NCI-H446 (cell line): ENCODE data around the gene RPL31.

Experiments used
- DNase-seq, 2 experiments: peaks; one replicate each; lab custom pipeline; 2025; lab: John Stamatoyannopoulos, UW

The RPL31 gene

DNA sequence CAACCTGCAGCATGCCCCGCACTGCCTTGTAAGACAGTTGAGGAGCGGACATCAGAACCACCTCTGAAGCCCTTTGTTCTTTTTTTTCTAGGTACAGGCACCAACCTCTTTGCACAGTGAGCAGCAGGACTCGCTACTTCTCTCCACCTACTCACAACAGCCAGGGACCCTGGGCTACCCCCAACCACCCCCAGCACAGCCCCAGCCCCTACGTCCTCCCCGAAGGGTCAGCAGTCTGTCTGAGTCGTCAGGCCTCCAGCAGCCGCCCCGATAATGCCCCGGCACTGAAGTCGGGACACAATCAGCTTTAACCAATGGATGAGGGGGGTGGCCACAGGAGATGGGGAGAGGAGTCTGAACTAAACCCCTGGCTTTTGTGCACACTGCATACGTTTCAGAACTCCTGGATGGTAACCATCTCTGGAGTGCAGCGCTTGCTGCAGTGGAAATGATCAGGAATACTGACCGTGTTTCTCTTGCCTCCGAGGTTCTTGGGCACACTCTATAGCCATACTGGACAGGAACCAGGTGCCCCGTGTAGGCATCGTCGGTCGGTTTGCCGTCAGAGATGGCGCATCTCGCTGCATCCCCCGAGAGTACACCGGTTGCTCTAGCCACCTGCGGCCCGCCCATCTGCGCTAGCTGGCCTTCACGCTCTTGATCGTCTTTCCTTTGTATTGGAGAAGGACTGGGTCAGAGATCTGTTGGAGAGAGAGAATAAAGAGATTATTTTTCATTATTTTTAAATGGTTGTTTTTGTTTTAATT is 6.6 kb upstream of the RPL31 start:
- no peak for DNase-seq

DNA sequence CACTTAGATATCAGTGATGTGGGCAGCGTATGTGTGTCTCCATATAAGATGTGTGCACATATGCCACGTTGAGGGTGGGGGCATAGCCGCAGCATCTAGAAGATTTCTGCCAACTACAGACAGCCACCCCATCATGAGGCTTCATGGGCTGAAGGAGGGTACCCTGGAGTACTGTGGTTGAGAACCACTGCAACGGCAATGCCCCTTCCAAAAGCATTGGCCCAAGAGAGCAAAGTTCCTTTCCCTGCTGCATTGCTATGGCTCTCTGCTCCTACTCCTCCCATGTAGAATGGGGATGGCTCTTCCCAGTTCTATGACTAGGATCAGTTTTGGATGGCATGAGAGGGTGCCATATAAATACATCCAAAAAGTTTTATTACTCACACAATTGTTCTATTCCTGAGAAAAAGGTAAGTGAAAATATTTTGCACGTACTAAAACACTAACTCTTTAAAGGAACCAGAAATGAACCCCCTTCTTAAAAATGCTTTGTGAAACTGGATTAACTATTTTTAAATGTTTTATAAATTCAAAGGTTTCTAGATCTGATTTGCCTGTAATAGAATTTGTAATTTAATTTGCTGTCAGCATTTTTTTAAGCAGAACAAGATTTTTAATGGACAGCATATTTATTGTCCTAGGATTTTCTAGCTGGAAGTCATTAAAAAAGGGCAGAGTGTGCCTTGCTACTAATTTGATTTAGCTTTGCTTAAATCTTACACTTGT is 4.4 kb upstream of the RPL31 start:
- no peak for DNase-seq

DNA sequence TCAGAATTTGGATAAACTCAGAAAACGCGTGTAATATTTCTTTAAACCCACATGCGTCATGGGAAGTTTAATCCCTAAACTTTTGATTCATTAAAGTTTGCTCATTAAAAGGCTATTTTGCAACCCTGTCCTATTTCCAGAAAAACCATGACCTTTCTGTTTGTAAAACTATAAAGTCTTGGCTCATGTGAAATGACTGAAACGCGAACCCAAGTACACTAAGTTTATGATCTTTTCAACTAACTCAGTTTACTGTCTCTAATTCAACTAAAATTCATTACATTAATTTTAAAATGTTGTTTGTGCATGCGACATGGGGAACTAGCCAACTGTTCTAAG is 3.9 kb upstream of the RPL31 start:
- no peak for DNase-seq

DNA sequence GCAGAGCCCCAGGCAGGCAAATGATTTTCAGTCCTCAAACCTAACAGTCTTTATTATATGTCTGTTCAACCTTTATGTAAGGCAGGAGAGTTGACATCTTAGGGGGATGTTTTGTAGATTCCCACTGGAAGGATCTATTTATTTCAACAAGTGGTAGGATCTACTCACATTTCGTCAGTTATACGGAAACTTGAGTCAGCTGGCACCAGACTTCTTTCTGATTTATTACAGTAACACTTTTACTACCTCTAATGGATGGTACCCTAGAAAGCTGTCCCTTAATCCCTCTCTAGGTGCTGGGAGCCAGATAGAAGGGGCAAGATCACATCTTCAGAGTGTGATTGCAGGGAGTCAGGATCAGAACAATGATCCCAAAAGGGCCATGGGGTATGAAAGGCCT is 2.1 kb upstream of the RPL31 start:
- DNase-seq, result no peak

DNA sequence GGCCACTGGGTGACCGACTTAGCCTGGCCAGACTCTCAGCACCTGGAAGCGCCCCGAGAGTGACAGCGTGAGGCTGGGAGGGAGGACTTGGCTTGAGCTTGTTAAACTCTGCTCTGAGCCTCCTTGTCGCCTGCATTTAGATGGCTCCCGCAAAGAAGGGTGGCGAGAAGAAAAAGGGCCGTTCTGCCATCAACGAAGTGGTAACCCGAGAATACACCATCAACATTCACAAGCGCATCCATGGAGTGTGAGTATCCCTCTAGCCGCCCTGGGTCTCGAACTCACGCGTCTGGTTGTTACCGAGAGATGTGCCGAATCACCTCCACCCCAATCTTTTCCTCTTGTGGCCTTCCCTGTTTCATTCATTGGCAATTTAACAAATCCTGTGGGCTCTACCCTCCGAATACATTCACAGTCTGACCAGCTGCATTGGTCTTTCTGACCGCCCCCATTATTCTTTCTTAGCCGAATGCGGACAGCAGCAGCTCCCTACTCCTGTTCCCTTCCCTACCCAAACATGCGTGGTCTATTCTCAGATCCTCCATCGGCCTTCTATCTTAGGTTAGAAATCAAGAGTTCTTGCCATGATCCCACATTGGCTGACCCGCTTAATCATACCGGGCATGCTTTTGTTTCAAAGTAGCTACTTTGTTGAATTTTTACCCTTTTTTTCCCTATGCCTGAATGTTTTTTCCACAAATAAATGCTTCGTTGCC is 631 bp downstream of the RPL31 start:
- DNase-seq, result no peak

DNA sequence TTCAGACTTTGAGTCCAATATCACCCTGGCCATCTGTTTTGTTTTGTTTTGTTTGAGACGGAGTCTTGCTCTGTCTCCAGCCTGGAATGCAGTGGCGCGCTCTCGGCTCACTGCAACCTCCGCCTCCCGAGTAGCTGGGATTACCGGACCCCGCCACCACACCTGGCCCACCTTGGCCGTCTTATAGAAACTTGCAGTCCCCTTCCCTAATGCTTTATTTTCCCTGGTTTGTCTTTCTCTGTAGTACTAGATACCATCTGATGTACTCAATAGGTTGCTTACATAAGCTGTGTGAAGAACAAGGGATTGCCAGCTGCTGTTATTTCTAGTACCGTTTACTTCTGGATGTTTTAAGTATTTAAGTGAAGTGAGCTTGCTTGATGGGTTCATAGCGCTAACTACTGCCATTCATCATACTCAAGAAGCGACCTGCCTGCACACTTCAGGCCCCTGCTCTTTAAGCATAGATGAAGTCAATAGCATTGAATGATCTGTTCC is 1.2 kb downstream of the RPL31 start:
- no peak for DNase-seq

DNA sequence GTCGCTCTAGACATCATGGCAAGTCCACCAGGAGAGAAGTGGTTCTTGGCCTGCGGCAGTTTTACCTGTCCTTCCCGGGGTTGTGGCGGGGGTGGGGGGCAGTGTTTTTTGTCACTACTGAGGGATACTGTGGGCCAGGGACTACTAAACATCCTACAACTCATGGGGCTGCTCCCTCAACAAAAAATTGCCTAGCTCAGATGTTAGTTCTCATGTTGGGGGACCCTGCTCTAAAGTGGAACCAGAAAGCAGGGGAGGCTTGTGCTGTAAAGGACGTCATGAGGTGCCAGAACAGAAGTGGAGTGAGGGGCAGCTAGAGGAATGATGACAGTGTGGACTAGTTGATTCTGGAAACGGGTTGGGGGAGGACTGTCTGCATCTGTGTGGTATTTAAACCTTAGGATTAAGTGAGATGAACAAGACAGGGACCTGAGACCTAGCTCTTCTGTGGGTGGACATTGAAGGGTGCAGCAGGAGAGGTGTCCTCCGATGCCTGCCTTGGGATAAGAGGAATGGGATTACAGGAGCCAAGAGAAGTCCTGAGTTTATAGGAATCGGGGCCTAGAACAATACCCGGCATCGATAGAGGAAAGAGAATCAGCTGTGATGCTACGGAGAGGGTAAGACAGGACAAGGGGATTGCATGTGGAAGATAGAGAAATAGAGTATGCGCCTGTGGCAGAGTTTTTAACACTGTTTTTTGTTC is 2.7 kb downstream of the RPL31 start:
- DNase-seq, result no peak

DNA sequence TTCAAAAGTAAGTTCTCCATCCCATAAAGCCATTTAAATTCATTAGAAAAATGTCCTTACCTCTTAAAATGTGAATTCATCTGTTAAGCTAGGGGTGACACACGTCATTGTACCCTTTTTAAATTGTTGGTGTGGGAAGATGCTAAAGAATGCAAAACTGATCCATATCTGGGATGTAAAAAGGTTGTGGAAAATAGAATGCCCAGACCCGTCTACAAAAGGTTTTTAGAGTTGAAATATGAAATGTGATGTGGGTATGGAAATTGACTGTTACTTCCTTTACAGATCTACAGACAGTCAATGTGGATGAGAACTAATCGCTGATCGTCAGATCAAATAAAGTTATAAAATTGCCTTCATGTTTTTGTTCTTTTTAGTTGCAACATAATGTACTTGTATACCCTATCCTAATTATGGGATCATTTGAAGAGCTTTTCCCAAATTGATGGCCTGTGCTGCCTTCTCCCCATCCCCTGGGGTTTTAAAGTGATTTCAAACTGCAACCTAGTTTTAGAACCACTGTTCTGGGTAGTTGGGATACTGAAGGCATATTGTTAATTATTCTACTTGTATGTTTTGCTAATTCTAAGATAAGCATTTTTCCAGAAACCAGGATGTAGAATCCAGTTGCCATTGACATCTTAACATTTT is 4.1 kb downstream of the RPL31 start:
- no peak for DNase-seq

DNA sequence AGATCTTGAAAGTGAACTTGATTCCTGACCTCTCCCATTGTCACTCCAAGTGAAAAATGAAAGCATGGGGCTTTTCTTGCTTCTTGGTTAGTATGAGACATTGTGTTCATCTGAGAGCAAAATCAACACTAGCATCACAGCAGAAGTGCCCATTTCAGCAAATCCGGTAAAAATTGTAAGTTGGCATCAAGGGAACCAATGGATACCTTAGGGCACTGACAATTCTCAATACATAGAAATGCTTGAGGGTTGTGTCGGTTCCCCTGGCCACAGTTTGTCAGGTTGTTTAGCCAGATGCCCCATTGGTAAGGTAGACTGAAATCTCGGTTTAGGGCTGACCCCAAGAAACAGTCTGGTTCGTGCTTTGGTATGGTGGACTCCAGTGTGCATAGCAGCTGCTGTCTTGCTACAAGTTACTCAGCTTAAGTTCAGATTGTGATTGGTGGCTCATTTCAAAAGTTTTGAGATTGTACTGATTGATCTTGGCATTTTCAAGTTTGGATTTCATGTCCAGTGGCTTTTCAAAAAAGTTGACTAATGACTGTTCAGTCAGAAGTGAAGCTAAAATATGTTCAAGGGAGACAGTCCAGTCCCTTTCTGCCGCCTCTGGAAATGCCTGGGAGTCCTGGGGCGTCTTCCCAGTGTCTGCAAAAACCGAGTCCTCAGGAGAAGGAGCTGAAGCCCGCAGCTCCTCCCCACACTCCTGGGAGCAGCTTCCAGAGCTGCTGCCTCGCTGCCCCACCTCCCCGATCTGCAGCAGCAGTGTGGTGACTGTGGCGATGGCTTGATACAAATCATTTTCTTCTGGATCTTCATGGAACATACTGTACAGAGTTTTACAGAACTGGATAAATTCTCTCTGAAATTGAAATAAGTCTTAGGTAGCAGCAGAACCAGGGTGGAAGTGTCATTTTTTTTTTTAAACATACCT is 5.6 kb downstream of the RPL31 start:
- DNase-seq, result no peak

DNA sequence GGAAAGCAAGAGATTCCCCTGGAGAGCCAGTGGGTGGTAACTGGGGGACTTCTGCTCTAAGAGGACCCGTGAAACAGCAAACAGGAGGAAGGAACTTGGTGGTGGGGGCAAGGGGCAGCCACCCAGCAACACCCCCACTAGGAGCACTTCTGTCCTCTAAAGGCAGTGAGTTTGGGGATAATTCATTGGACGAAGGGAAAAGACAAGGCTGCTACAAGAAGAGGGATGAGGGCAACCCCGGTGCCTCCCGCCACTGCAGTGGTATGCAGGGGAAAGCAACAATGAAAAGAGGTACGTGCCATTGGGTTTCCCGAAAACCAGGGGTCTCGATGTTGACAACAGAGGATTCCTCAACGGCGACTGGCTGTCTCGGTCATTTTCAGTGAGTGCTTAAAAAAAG is 9.1 kb downstream of the RPL31 start:
- no peak for DNase-seq

DNA sequence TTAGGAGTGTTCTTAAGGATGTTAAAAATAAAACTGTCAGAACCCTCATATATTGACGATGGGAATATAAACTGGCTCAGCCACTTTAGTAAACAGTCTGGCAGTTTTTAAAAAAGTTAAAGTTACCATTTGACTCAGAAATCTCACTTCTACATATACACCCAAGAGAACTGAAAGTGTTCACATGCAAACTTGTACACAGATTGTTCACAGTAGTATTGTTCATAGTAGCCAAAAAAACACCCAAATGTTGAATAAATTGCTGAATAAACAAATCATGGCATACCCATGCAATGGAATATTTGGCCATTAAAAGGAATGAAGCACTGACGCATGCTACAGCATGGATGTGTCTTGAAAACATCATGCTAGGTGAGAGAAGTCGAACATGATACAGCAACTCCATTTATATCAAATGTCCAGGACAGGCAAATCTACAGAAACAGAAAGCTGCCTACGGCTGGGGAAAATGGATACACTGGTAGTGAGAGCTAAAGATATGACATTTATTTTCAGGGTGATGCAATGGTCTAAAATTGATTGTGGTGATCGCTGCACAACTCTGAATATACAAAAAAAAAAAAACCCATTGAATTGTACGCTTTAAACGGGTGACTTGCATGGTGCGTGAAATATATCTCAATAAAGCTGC is 10.1 kb downstream of the RPL31 start:
- no peak for DNase-seq

DNA sequence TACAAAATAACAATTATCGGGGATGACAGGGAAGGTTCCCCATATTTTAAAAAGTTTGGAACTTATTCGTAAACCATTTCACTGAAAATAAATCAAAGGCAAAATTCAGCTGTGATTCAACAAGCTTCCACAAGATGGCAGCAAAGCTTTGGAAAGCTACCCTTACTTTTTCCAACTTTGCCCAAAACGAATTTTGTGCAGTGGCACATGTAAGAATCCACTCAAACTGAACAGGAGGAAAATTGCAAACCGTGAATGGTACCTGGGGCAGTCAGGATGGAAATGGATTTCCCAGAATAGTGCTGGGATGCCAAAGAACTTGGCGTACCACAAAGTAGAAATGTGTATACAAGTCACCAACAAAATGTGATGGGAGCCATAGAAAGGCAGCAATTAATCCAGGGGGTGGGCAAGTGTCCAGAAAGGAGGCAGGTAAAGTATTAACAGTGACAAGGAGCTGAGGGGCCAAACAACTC is 10.7 kb downstream of the RPL31 start:
- DNase-seq, result peak; percentile 6 to 20

DNA sequence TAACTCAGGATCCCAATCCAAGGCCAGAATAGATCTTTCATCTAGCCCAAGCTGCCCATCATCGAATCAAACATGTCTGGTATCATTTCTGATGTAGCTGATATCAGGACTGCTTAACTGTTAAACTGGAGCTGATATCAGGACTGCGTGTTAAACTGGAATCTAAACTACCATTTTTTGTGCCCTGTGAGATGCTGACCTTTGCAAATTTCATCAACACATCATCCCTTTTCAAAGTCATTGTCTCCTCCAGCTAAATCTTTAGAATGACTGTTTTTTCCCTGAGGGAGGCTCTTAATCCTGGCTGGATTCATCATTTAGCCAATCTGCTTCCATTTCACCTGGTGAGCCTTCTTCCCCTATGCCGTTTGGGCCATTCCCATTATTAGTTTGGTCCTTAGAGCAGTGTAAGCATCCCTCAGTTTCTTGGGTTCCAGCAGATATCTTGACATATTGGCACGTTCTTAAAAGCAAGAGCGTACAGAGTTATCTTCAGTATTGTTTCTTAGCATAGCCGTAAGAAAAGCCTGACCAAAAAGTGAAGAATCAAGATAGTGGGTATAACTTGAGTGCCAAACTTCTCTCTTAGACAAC is 12.3 kb downstream of the RPL31 start:
- DNase-seq, result no peak

DNA sequence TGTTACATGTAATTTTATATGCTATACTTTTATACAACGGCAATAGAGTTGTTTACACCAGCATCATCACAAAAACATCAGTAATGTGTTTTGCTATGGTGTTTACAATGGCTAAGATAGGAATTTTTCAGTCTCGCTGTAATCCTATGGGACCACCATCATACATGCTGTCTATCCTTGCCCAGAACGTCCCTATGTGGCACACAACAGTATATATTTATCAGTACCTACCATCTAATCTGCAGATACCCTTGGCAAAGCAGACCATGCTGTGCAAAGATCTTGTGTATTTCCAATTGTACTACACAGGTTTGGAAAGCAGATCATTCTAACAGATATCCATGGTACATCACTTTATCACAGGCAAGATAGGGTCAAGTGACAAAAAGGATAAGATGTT is 15.3 kb downstream of the RPL31 start:
- DNase-seq, result no peak

DNA sequence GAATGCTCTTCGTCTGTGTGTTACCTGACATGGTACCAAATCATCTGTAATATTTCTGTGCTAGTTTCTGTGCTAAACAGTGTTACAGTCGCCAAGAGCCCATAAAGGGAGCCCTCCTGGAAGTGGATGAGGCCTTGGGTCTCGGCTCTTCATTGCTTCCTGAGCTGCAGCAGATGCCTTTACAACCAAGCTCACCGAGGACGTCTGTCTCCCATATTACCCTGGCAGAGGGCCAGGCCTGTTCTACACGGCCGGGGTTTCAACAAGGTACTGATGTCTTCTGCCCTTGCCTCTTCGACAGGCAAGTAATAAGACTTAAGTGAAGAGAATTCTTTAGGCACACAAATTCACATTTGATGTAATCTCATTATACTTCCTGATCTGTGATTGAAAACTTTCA is 16.8 kb downstream of the RPL31 start:
- no peak for DNase-seq

DNA sequence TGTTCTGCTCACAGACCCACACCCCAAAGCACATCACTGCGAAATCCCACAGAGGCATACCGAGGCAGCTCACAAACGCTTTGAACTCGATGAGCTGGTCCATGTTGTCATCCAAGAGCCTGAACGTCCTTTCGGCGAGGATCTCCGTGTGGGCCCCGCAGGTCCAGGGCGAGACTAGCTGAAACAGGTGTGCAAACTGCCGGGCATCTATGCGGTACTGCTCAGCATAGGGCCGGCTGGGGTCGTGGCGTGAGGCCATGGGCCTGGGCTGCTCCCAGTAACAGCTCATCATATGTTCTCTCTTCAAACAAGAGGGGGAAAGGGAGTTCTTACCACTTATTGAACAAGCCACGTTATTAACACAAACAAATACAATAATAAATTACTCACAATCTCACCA is 20.1 kb downstream of the RPL31 start:
- DNase-seq, result no peak

DNA sequence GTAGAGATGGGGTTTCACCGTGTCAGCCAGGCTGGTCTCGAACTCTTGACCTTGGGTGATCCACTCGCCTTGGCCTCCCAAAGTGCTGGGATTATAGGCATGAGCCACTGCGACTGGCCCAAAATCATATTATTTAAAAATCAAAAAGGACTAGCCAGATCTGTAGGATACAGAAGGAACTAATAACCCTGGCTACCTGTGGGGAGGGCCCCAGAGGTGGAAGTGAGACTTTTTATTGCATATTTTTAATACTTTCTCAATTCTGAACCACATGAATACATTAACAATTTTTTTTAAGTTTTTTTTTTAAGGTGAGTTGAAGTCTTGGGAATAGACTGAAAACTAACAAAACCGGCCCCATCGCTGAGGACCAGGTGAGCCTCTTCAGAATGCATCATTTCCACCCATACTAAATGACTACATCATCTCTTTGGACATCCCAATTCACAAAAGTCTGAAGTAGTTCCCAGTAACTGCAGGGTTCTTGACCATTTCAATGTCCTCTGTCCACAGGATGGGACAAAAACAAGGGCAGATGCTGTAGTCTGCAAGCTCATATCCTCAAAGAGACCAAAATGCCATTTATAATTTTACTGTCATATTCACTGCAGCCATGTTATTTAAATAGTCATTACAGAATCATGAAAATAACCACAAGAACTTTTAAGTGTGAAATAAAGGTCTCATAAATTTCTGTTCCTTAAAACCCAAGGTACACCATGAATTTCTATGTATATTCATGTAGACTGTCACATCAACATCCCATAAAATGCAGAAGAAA is 21.4 kb downstream of the RPL31 start:
- DNase-seq, result no peak

DNA sequence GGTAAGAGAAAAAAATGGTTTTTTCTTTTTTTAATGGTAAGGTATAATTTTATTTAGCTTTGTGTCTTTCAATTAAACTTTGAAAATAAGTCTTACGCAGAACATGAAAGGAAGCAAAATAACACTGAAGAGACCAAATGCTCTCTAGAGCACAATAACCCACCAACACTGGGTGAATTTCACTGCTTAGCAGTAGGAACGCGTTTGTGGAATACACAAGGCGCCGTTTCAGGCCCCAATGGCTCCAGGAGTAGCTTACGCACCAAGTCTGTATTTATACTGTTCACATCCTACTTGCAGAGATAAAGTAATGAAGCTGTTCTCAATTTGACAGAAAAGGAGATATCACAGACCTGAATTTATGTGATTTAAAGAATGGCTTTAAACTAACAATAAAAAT is 23.5 kb downstream of the RPL31 start:
- DNase-seq, result no peak

DNA sequence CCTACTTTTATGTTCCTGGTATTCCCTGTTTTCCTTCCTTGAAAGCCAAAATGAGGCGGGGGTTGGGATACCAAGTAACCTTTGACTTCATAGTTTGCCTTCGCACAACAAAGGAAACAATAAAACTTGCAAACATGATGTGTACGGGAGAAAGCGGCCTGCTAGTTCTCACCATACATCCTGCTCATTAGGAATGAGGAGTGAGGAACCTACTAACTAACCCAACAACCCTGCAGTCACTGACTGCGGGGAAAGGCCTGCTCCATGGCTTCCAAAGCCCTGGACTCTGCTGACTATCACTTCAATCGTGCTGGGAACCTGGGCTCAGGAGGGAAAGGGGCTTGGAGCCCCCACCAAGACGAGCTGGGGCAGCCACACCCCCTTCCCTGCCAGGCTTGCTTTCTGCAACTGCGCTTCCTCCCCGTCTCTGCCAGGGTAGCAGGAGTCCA is 24.2 kb downstream of the RPL31 start:
- DNase-seq, result no peak
